Peyer's patch (tissue), 4 donors: ENCODE data around the gene SAMD13.
A peak's percentile ranks its signal among the peaks of the same experiment; 100 is the strongest.

Experiments
- CTCF ChIP-seq, 6 experiments: fragments of 450-650 bp in 4 of 6; fragments of 200-600 bp in 2 of 6; sonication (generic) in 1 of 6; IDR thresholded peaks; one replicate each; pipeline ENCODE4 v1.5.1; 2017 to 2019; ENCODE audit warnings: antibody characterized with exemption in 6 of 6, mild to moderate bottlenecking in 3 of 6, moderate library complexity in 1 of 6
- POLR2A ChIP-seq, 2 donors: fragments of 450-650 bp; IDR thresholded peaks; one replicate each; pipeline ENCODE4 v1.5.1; 2017; ENCODE audit warnings: antibody characterized with exemption in 2 of 2, mild to moderate bottlenecking in 2 of 2, moderate library complexity in 2 of 2

GRCh38 chr1:84272401-84272800, 29.1 kb upstream of the SAMD13 start:
- TF ChIP-seq POLR2A (IDR thresholded peaks at IDR 0.05) (peak in 1 of 2 donors; percentile 38), CTCF (IDR thresholded peaks at IDR 0.05) (no peak)
